Measurements from ENCODE around the gene NOS3.
A peak's percentile ranks its signal among the peaks of the same experiment; 100 is the strongest.

The NOS3 gene

DNA sequence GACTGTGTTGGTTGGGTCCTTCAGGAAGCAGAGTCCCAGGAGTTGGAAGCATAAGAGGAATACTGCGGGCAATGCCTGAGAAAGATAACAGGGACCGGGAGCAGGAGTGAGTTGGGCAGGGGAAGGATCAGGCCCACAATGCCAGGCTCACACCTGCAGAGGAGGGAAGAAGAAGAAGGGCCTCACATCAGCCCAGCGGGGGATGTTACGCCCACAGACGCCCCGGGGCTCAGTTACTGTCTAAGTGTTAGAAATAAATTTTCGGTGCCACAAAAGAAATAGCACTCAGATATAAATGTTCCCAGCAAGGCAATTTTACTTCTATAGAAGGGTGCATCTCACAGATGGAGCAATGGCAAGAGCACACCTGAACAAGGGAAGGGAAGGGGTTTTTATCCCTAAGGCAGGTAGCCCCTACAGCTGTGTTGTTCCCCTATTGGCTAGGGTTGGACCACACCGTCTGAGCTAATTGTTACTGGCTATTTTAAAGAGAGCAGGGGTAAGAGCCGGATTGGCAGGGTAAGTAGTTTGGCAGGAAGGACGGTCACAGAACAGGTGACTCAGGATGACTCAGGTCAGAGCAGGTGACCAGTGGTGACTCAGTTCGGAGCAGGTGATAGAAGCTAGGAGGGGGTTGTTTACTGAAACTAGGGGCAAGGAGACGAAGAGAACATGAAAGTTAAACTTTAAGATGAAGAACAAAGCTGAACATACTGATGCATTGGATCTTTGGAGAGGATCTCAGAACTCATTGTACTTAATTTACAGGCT, at the start of gene NOS3:
Gene NOS3, plus strand, starts transcription at position 602 of the 771 bp plus-strand sequence. CDS start 2,787 bp downstream, outside the sequence.
- DNase-seq = no peak

- DNase-seq = no peak
Measured at GRCh38 chr7:150941351-150942000, 49.3 kb upstream of the NOS3 start.

DNA sequence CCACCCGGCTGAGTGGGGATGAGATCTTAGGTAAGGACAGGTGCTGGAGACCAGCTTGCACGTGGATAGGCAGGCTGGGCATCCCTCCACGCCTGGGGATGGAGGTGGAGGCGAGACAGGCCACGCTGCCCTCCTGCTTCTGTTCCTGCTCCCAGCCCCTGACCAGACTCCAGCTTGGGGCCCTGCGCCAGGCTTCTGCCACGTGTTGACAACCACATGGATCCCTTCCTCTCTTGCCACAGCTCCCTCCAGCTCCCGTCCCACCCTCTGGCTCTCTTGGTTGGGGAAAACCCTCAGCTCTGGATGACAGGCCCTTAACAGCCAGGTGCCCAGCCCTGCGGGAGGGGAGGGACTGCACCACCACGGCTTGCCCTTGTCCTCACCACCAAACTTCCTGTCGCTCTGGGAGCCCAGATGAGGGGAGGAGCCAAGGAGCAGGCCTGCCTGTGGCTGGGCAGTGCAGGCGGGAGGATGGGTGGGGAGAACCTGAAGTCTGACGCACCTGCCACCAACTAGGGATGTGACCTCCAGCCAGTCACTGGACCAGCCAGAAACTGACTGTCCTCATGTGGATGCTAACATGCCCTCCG, 48.7 kb upstream of the NOS3 start:
- DNase-seq = peak; percentile 33

DNA sequence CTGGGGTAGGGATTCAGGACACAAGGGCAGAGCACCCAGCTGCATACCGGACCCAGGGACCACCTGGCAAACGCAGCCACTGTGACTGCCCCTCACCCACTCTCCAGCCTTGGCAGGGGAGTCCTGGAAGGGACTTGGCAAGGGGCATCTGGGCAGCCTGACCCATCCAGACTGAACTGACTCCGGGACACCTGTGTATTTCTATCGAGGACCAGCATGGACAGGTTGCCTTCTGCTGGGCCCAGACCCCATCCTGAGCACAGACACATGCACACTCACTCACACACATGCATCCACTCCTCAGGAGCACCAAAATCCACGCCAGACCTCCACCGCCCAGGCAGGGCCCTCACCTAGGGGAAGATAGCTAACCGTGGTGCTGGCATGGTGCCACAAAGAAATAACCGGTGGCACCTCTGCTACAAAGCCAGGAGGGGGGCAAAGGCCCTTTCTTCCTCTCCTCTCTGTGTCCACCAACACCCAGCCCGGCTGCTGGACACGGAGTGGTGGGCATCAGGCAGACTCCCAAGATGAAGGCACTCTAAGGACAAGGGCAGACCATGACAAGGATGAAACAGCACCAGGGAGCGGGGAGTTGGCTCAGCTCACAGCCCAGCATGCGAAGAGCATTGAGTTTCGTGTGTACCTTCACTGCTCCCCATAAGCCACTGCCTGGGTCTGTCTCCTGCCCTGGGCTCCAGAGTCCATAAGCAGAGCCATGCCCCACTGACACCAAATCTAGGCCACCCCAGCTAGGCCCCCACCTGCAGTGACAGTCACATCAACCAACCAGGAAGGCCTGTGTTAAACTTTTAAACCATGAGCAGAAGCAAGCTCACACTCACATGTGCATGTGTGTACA, 48.0 kb upstream of the NOS3 start:
- DNase-seq = no peak

GRCh38 chr7:150943453-150943814, 47.4 kb upstream of the NOS3 start:
- DNase-seq = no peak

GRCh38 chr7:150944066-150945042, 46.5 kb upstream of the NOS3 start:
- DNase-seq = no peak

DNA sequence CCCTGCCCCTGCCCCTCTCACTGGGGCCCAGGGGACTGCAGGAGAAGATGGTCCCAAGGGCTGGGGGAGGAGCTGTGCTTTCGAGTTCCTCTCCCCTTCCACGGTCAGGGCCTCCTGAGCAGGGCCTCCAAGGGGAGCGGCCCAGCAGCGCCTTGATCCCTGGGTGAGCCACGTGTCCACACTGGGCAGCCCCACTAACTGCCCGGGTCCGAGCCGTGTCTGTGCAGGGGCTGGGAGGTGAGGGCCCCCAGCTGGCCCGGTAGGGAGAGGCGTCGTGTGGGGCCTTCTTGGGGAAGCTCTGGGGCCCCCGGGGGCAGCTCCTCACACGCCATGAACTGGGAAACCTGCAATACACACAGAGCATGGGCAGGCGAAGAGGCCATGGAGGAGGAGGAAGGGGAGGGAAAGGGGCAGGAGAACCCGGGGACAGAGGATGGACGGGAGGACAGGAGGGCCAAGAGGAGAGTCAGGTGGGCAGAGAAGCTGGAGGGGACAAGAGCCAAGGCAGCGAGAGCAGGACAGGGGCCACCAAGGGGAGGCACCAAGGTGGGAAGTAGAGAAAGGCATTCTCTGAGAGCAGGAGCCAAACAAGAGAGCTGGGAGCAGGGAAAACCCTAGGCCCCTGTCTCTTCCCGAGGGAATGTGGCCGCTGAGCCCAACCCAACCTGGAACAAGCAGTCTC, 45.5 kb upstream of the NOS3 start:
- no peak for DNase-seq

GRCh38 chr7:150945853-150946420, 44.9 kb upstream of the NOS3 start:
- no peak for DNase-seq

DNA sequence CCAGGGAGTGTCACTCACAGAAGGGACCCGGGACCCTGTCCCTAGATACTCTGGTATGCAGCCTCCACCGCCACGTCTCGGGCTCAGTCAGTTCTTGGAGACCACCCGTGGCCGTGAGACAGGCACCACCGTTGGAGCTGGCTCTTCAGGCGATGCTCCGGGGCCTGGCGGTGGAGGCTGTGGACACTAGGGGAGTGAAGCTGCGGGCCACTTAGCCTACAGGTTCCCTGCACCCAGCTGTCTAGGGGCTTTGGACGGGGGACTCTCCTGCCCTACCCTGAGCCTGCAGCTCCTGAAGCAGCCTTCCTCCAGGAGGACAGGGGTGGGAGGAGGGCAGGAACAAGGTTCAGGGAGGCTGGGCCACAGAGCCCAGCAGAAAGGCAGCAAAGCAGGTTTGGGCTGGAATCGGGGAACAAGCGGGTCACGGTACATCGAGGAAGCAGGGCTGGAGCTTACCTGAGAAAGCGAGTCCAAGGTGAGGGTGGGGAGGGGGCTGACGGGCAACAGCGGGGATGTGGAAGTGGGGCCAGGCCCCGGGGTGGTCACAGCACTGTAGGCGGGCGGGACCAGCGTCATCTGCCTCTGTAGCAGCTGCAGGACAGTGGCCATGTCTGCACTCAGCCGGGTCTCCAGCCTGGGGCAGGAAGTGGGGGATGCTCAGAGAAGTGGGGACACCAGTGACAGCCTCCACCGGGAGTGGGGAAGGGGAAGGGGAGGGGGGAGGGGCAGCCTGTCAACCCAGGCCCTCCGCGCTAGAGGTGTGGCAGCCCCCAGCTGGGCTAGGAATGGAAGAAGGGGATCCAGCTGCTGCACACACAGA, 44.2 kb upstream of the NOS3 start:
- no peak for DNase-seq

- DNase-seq = no peak
Measured at GRCh38 chr7:150947241-150947745, 43.5 kb upstream of the NOS3 start.

- DNase-seq = no peak
Measured at GRCh38 chr7:150947761-150948651, 42.8 kb upstream of the NOS3 start.

- no peak for DNase-seq
Measured at GRCh38 chr7:150948791-150949251, 42.0 kb upstream of the NOS3 start.

DNA sequence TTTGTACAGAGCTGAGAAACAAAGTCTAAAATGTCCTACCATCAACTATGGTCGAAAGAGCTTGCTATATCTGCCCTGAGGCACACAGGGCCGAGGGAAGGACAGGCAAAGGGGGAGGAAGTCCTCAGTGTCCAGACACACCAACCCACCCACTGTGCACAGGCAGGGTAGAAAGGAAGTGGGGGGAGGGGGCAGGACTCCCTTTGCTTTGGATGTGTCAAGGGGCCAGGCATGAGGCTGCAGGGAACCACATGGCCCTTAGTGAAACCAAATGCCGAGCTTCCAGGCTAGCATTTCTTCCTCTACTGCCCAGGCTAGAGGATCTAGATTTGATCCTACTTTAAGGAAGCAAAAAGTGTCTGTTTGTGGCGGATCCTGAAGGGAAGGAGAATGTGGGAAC, 41.3 kb upstream of the NOS3 start:
- no peak for DNase-seq

DNA sequence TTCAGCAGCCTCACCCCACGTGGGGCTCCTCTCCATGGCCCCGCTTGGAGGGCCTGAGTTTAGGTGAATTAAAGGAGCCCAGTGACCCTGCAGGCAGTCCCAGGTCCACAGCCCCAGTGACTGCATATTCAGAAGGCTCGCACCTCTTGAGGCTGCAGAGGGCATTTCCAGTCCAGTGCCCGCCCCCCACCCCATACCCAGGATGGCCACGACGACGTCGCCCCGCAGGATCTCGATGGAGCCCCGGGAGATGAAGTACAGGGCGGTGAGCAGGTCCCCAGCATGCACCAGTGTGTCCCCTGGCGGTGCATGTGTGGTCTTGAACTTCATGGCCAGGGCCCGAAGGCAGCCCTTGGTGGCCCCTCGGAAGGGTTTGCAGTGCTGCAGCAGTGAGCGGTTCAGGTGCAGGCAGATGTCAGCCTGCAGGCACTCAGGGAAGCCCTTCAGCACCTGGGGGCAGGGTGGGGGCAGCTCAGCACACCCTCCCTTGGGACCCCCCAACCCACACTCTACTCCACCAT, 40.8 kb upstream of the NOS3 start:
- DNase-seq = no peak

DNA sequence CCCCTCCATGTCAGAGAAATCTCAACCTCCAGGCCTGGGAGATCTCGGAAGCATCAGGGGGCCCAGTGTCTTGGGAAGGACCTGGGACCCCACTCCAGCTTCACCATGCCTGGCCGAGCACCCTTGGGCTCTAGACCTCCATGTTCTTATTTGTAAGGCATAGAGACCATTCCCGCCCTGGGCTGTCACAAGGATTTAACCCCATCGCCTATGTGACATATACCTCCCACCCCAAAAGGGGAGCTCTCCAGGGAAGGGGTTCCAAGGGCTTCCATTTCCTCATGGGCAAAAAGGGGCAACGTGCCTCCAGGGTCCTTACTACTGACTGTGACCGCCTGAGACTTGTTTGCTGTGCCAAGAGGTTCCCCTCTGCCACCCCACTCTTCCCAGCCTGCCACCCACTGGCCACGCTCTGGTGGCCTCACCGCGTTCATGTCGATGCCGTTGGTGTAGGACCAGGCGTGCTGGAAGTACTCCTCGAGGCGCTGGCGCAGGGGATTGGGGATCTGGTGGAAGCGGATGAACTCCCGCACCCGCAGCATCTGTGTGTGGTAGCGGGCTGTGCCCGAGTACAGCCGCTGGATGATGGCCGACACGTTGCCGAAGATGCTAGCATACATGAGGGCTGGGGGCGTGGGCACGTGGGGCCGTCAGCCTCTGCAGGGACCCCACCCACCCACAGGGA, 40.2 kb upstream of the NOS3 start:
- DNase-seq = no peak

GRCh38 chr7:150951181-150951520, 39.7 kb upstream of the NOS3 start:
- DNase-seq = no peak

- DNase-seq = no peak
Measured at GRCh38 chr7:150951521-150951920, 39.3 kb upstream of the NOS3 start.

Data from CD4-positive, alpha-beta T cell treated with Interleukin-4 for 4 hours (primary cell).